IPS-20b (cell line): ENCODE measurements around the gene PLCB4.

Experiments used
- H3K27ac ChIP-seq: one replicate; pipeline ENCODE4 v1.5.1; 2013; ENCODE audit warnings: low read length
- H3K27me3 ChIP-seq: 2 replicates; pipeline ENCODE4 v1.6.1; 2013; ENCODE audit warnings: mild to moderate bottlenecking, low read length, inconsistent platforms; ENCODE audit not compliant: insufficient read depth
- H3K36me3 ChIP-seq: 2 replicates; pipeline ENCODE4 v1.6.1; 2013; ENCODE audit warnings: low read depth, mild to moderate bottlenecking, inconsistent platforms, low read length, moderate library complexity; ENCODE audit not compliant: insufficient read depth
- H3K4me1 ChIP-seq: 2 replicates; pipeline ENCODE4 v1.6.1; 2013; ENCODE audit warnings: mild to moderate bottlenecking, control low read depth, inconsistent platforms, low read length, moderate library complexity; ENCODE audit not compliant: insufficient read depth
- H3K4me3 ChIP-seq: 2 replicates; pipeline ENCODE4 v1.5.1; 2013; ENCODE audit warnings: mild to moderate bottlenecking, low read length, inconsistent platforms
- H3K9ac ChIP-seq: 2 replicates; pipeline ENCODE4 v1.6.1; 2013; ENCODE audit warnings: low read depth, mild to moderate bottlenecking, inconsistent platforms, low read length, moderate library complexity
- H3K9me3 ChIP-seq: 2 replicates; pipeline ENCODE4 v1.6.1; 2013; ENCODE audit warnings: mild to moderate bottlenecking, low read depth, low read length, inconsistent platforms; ENCODE audit not compliant: insufficient read depth

PLCB4 gene

DNA sequence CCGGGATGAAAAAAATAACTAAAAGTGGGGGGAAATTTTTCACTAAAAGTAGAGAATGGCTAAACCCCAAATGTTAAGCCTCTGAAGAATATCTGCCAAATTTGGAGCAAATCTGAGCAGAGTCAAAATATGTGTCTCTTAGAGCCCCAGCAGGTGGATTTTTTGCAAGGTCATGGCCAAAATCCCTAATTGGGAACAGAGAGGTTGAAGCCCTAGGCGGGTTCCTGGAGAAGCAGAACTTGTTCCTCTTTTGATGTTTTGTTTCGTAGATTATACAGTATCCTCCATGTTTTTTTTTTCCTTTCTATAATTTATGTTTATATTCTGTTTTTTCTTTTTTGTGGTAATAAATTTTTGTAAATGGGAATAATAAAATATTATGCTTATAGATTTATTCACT, 94.4 kb downstream of the PLCB4 start:
- no peaks in the 10 kb centered on the region for H3K36me3 ChIP-seq
- no peak overlapping the region for H3K9ac ChIP-seq
- H3K9me3 ChIP-seq, result no peaks in the 10 kb centered on the region
- H3K4me3 ChIP-seq, result no peak overlapping the region
- H3K27me3 ChIP-seq, result no peaks in the 10 kb centered on the region
- H3K27ac ChIP-seq, result no peak overlapping the region
- H3K4me1 ChIP-seq, result peaks cover 13% of the 10 kb centered on the region; the same call in 1 of the 2 replicates

DNA sequence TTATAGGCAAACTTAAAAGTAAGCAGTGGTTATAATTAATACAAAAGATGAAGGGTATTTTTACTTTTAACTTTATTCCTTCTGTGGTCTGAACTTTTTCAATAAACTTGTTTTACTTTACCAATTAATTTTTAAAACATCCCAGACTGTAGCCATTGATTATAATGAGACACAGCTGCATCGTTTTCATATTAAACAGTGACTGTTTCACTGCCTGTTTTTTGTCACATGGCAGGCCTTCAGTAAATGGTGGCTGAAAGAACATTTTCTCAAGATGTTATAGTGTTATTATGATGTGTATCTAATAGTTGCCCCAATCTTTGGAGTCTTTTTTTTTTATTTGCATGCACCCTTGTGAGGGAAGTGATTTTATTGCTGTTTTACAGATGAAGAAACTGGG, 95.1 kb downstream of the PLCB4 start:
- Histone ChIP-seq H3K9ac (no peak overlapping the region), H3K27me3 (no peaks in the 10 kb centered on the region), H3K9me3 (no peaks in the 10 kb centered on the region), H3K36me3 (no peaks in the 10 kb centered on the region), H3K4me3 (no peak overlapping the region), H3K4me1 (peaks cover 13% of the 10 kb centered on the region; the same call in 1 of the 2 replicates), H3K27ac (no peak overlapping the region)

DNA sequence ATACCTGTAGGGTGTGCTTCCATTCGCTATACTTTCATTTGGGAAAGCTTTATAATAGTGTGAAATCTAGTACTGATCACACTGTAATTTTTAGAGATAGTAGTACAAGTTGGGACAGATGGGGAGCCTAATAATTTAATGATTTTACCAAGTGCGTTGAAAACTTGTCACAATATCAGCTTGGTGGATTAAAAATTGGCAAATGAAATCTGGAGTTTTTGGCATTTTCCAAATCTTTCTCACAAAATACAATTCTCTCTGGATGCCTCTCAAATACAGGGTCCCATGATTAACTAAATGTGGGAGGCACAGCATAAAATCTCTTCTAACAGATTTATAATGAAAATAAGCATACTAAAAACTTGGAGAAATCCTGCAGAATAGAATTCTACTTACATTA, 96.4 kb downstream of the PLCB4 start:
- Histone ChIP-seq H3K27me3 (no peaks in the 10 kb centered on the region), H3K9me3 (no peaks in the 10 kb centered on the region), H3K27ac (no peak overlapping the region), H3K4me1 (peaks cover 11% of the 10 kb centered on the region; the same call in 1 of the 2 replicates), H3K9ac (no peak overlapping the region), H3K36me3 (no peaks in the 10 kb centered on the region), H3K4me3 (no peak overlapping the region)

DNA sequence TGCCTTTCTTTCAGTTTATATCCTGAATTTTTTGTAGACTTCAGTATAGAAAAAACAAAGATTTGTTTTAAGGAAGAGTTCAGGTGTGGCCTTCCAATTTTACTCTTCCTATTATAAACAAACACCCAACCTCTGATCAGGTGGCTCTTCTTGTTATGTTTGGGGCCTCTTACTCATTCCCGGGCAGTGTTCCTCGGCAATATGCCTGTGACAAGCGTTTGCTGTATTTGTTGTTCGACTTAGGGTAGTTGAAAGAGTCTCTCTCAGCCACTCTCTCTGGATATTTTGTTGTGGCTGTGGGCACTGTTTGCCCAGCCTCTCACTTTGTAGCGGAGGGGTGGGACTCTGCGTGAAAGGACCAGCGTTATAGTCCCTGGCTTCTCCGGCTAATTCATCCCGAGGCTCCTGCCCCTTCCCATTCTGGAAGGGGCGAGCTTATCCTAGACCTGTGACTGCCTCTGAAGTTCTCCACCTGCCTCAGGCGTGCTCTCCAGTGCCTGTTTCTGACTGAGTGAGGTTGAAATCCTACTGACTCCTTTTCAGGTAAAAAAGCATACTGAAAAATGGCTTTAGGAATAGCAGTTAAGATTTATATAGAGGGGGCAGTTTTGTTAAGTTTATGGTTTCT, 97.4 kb downstream of the PLCB4 start:
- 0 out of 2 replicates have a peak, but pooled peaks cover 3% of the 10 kb centered on the region for H3K4me1 ChIP-seq
- no peak overlapping the region for H3K27ac ChIP-seq
- H3K9ac ChIP-seq, result no peak overlapping the region
- H3K27me3 ChIP-seq, result no peaks in the 10 kb centered on the region
- no peaks in the 10 kb centered on the region for H3K9me3 ChIP-seq
- H3K4me3 ChIP-seq, result no peak overlapping the region
- H3K36me3 ChIP-seq, result no peaks in the 10 kb centered on the region

DNA sequence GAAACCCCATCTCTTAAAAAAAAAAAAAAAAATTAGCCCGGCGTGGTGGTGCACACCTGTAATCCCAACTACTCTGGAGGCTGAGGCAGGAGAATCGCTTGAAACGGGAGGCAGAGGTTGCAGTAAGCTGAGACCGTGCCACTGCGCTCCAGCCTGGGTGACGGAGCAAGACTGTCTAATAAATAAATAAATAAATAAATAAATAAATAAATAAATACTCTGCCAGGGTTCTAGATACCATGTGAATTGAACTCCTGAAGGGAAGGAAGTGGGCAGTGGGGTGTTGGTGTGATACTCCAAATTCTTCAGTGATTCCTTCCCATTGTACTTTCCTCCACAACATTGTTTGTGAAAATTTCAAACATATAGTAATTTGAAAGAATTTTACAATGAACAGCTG, 100.5 kb downstream of the PLCB4 start:
- Histone ChIP-seq H3K4me1 (0 out of 2 replicates have a peak, but pooled peaks cover 3% of the 10 kb centered on the region), H3K27ac (no peak overlapping the region), H3K27me3 (no peaks in the 10 kb centered on the region), H3K9me3 (no peaks in the 10 kb centered on the region), H3K36me3 (no peaks in the 10 kb centered on the region), H3K4me3 (no peak overlapping the region), H3K9ac (no peak overlapping the region)

DNA sequence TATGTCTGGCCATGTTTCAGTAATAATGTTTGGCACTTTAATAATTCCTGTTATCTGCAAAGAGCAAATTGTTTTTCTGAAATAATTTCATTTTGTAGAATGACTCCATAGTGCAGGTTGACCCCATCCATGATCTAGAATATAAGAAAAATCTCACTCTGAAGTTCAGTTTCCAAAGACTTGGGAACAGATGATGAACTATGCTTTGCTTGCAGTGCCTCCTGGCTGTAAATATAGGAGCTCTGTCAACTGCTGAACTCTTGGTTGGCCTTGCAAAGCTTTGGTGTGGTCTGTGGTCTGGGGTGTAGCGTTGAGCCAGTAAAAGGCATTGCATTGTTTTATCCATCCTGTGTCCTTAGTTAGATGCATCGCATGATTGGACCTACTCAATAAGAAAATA, 104.0 kb downstream of the PLCB4 start:
- H3K36me3 ChIP-seq, result no peaks in the 10 kb centered on the region
- no peak overlapping the region for H3K27ac ChIP-seq
- no peaks in the 10 kb centered on the region for H3K4me1 ChIP-seq

DNA sequence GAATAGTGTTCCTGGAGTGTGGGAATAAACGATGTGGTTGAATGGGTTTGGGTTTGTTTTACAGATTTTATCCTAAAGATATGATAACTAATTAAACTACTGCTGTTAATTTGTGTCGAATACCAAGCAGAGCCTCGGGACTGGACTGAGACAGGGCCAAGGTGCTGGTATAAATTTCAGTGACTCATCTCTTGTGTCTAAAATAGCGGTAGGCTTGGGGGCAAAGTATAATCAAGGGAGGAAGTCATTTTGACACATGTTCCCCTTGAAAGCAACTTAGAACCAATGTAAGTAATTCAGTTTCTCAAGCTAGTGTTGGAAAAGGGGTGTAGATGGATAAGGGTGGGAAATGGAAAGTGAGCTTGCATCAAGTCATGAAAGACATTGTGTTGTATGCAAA, 108.4 kb downstream of the PLCB4 start:
- H3K4me1 ChIP-seq, result peaks cover 21% of the 10 kb centered on the region; the same call in 1 of the 2 replicates

More for the DNA sequence above, 104.0 kb downstream of the PLCB4 start:
- no peaks in the 10 kb centered on the region for H3K27me3 ChIP-seq
- H3K9me3 ChIP-seq, result no peaks in the 10 kb centered on the region
- no peak overlapping the region for H3K9ac ChIP-seq
- H3K4me3 ChIP-seq, result no peak overlapping the region

DNA sequence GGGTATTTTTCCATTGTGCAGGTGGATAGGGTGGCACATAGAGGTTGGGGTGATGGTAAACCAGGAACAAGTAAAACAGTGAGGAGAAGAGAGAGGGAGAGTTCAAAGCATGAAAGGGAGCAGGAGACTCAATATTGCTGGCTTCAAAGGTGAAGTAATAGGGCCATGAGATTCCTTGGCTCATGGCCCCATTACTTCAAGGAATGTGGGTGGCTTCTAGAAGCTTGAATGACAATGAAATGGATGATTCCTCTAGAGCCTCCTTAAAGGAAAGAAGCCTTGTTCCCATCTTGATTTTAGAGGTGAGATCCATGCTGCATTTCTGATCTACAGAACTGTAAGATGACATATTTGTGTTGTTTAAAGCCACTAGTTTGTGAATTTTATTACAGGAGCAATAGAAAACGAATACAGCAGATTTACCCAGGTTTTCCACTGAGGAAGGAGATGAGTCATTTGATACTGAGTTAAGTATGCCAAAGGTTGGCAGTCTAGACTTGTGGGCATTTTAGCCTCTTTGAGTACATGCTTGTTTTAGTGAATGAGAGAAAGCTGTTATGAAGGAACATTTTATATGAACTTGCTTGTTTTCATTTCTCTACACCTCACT, 110.4 kb downstream of the PLCB4 start:
- no peak overlapping the region for H3K9ac ChIP-seq
- no peaks in the 10 kb centered on the region for H3K9me3 ChIP-seq
- H3K27ac ChIP-seq, result no peak overlapping the region
- no peaks in the 10 kb centered on the region for H3K36me3 ChIP-seq
- no peak overlapping the region for H3K4me3 ChIP-seq
- no peaks in the 10 kb centered on the region for H3K27me3 ChIP-seq
- peaks cover 21% of the 10 kb centered on the region; the same call in 1 of the 2 replicates for H3K4me1 ChIP-seq

More for the DNA sequence above, 108.4 kb downstream of the PLCB4 start:
- H3K9ac ChIP-seq, result no peak overlapping the region
- H3K27ac ChIP-seq, result no peak overlapping the region
- H3K4me3 ChIP-seq, result no peak overlapping the region
- H3K9me3 ChIP-seq, result no peaks in the 10 kb centered on the region
- H3K27me3 ChIP-seq, result no peaks in the 10 kb centered on the region
- H3K36me3 ChIP-seq, result no peaks in the 10 kb centered on the region

DNA sequence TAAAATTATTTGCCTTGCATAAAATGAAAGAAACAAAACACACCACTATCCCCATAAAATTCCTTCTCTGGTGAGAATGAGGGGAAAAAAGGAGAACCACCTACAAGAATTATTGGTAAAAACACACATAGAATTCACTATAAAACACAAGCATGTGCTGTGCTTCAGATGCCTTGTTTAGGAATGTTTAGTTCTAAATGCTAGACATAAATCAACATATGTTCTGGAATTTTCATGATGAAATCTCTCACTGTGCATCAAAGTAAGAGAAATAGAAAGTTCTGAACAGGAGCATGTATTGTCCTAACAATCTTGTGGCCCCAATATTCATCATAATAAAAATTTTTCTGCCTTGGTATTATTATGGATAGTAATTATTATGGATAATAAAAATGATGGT, 111.0 kb downstream of the PLCB4 start:
- Histone ChIP-seq H3K27me3 (no peaks in the 10 kb centered on the region), H3K4me1 (peaks cover 21% of the 10 kb centered on the region; the same call in 1 of the 2 replicates), H3K9ac (no peak overlapping the region), H3K27ac (no peak overlapping the region), H3K36me3 (no peaks in the 10 kb centered on the region), H3K9me3 (no peaks in the 10 kb centered on the region), H3K4me3 (no peak overlapping the region)

DNA sequence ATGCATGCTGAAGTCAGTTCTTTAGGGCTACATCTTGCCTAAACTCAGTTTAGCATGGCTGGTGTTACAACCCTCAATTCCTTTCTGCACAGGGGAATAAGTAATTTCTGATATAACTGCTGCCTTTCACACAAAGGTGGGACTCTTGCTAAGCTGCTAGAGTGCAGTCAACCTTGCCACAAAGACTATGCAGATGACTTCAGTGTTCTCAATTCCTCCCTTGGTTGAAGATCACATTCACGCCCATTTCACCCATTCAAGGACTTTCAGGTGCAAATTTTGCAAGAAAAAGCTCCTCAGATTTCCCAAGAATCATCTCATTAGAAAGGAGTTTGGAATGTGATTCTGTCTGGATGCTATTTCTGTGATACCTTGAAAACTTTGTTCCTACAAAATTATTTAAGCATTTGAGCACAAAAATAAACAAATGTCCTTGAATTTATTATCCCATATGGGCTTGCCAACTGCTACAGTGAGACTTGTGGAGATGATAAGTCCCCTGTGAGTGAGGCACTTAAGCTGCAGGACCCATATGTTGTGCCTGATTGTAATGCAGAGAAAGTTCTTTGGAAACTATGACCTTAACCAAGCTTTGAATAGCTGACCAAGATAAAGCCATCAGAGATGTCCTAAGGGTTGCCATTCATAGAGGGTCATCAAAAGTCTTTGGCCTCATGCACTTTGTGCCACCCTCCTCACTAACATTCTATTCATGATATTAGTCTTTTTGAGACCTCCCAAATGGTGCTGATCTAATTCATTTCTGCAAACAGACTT, 111.8 kb downstream of the PLCB4 start:
- no peaks in the 10 kb centered on the region for H3K36me3 ChIP-seq
- no peaks in the 10 kb centered on the region for H3K27me3 ChIP-seq
- no peaks in the 10 kb centered on the region for H3K9me3 ChIP-seq
- no peak overlapping the region for H3K9ac ChIP-seq
- H3K4me1 ChIP-seq, result peaks cover 21% of the 10 kb centered on the region; the same call in 1 of the 2 replicates
- H3K4me3 ChIP-seq, result peak overlapping the region; percentile 28
- H3K27ac ChIP-seq, result no peak overlapping the region

DNA sequence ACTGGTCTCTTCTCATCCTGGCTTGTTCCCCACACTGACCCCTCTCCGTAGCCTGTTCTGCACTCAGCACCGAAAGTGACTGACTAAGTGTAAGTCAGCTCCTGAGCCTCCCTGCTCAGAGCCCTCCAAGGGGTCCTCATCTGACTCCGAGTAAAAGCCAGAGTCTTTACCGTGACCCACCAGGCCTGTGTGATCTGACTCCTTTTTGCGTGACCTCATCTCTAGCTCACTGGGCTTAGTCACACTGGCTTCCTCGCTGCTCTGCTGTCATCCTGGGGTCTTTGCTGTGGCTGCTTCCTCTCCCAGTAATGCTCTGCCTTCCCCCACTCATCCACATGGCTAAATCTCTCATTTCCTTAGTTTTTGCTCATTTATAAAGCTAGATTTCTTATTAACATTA, 116.6 kb downstream of the PLCB4 start:
- Histone ChIP-seq H3K4me3 (no peak overlapping the region), H3K36me3 (no peaks in the 10 kb centered on the region), H3K9me3 (no peaks in the 10 kb centered on the region), H3K9ac (no peak overlapping the region), H3K4me1 (peaks cover 8% of the 10 kb centered on the region; the same call in 1 of the 2 replicates), H3K27me3 (no peaks in the 10 kb centered on the region), H3K27ac (no peak overlapping the region)
